HEK293 (cell line): ENCODE measurements around the gene MLF2.

ENCODE experiments used
- GLI2 ChIP-seq: fragments of 450-650 bp; formaldehyde crosslinking; IDR thresholded peaks from 2 replicates; pipeline ENCODE4; 2017; ENCODE audit warnings: missing biosample characterization, missing genetic modification characterization, low read depth, borderline replicate concordance
- OSR2 ChIP-seq: fragments of 450-650 bp; formaldehyde crosslinking; IDR thresholded peaks from 2 replicates; pipeline ENCODE4 v1.5.1; 2016; ENCODE audit warnings: missing biosample characterization, missing genetic modification characterization
- SALL2 ChIP-seq: fragments of 450-650 bp; formaldehyde crosslinking; IDR thresholded peaks from 2 replicates; pipeline ENCODE4 v1.5.0; 2017; ENCODE audit warnings: missing biosample characterization, mild to moderate bottlenecking, missing genetic modification characterization, borderline replicate concordance
- TRIM28 ChIP-seq: IDR thresholded peaks from 2 replicates; pipeline ENCODE4 v1.6.1; 2011; ENCODE audit warnings: low read length, control low read depth, borderline replicate concordance
- ZBTB21 ChIP-seq: fragments of 450-650 bp; formaldehyde crosslinking; IDR thresholded peaks from 2 replicates; pipeline ENCODE4 v1.5.1; 2017; ENCODE audit warnings: missing biosample characterization, missing genetic modification characterization
- ZBTB44 ChIP-seq: fragments of 450-650 bp; IDR thresholded peaks from 2 replicates; pipeline ENCODE4 v1.5.1; 2018; ENCODE audit warnings: missing biosample characterization, mild to moderate bottlenecking, missing genetic modification characterization
- ZBTB48 ChIP-seq: fragments of 450-650 bp; formaldehyde crosslinking; IDR thresholded peaks from 2 replicates; pipeline ENCODE4 v1.5.1; 2016; ENCODE audit warnings: missing biosample characterization, missing genetic modification characterization
- ZNF112 ChIP-seq: fragments of 450-650 bp; formaldehyde crosslinking; IDR thresholded peaks from 2 replicates; pipeline ENCODE4 v1.5.0; 2017; ENCODE audit warnings: missing biosample characterization, missing genetic modification characterization
- ZNF114 ChIP-seq: fragments of 450-650 bp; formaldehyde crosslinking; IDR thresholded peaks from 2 replicates; pipeline ENCODE4 v1.5.0; 2017; ENCODE audit warnings: missing biosample characterization, missing genetic modification characterization
- ZNF132 ChIP-seq: fragments of 450-650 bp; formaldehyde crosslinking; IDR thresholded peaks from 2 replicates; pipeline ENCODE4 v1.5.1; 2017; ENCODE audit warnings: missing biosample characterization, missing genetic modification characterization, borderline replicate concordance
- ZNF174 ChIP-seq: fragments of 450-650 bp; formaldehyde crosslinking; IDR thresholded peaks from 2 replicates; pipeline ENCODE4 v1.5.0; 2017; ENCODE audit warnings: missing biosample characterization, mild to moderate bottlenecking, missing genetic modification characterization
- ZNF211 ChIP-seq: fragments of 450-650 bp; formaldehyde crosslinking; IDR thresholded peaks from 2 replicates; pipeline ENCODE4 v1.5.1; 2016; ENCODE audit warnings: low read depth, missing biosample characterization, missing genetic modification characterization
- ZNF26 ChIP-seq: fragments of 450-650 bp; formaldehyde crosslinking; IDR thresholded peaks from 2 replicates; pipeline ENCODE4 v1.5.1; 2016; ENCODE audit warnings: missing biosample characterization, missing genetic modification characterization
- ZNF280D ChIP-seq: fragments of 450-650 bp; formaldehyde crosslinking; IDR thresholded peaks from 2 replicates; pipeline ENCODE4 v1.5.1; 2016; ENCODE audit warnings: missing biosample characterization, missing genetic modification characterization
- ZNF37A ChIP-seq: fragments of 450-650 bp; IDR thresholded peaks from 2 replicates; pipeline ENCODE4 v1.5.1; 2018; ENCODE audit warnings: missing biosample characterization, missing genetic modification characterization
- ZNF426 ChIP-seq: fragments of 450-650 bp; formaldehyde crosslinking; IDR thresholded peaks from 2 replicates; pipeline ENCODE4 v1.5.1; 2017; ENCODE audit warnings: missing biosample characterization, missing genetic modification characterization, mild to moderate bottlenecking, inconsistent platforms, moderate library complexity
- ZNF518A ChIP-seq: fragments of 450-650 bp; formaldehyde crosslinking; conservative IDR thresholded peaks from 2 replicates; pipeline ENCODE4 v1.5.1; 2016; ENCODE audit warnings: low read depth, missing biosample characterization, missing genetic modification characterization
- ZNF530 ChIP-seq: fragments of 450-650 bp; formaldehyde crosslinking; IDR thresholded peaks from 2 replicates; pipeline ENCODE4 v1.5.1; 2016; ENCODE audit warnings: low read depth, missing biosample characterization, missing genetic modification characterization
- ZNF555 ChIP-seq: fragments of 450-650 bp; formaldehyde crosslinking; conservative IDR thresholded peaks from 2 replicates; pipeline ENCODE4 v1.5.1; 2017; ENCODE audit warnings: missing biosample characterization, mild to moderate bottlenecking, missing genetic modification characterization, inconsistent platforms
- ZNF558 ChIP-seq: fragments of 450-650 bp; formaldehyde crosslinking; IDR thresholded peaks from 2 replicates; pipeline ENCODE4 v1.5.1; 2016; ENCODE audit warnings: missing biosample characterization, missing genetic modification characterization
- ZNF571 ChIP-seq: fragments of 450-650 bp; formaldehyde crosslinking; IDR thresholded peaks from 2 replicates; pipeline ENCODE4 v1.5.0; 2017; ENCODE audit warnings: missing biosample characterization, missing genetic modification characterization
- ZNF585B ChIP-seq: fragments of 450-650 bp; formaldehyde crosslinking; IDR thresholded peaks from 2 replicates; pipeline ENCODE4 v1.5.1; 2016; ENCODE audit warnings: missing biosample characterization, missing genetic modification characterization
- ZNF776 ChIP-seq: fragments of 450-650 bp; formaldehyde crosslinking; IDR thresholded peaks from 2 replicates; pipeline ENCODE4 v1.5.0; 2017; ENCODE audit warnings: missing biosample characterization, missing genetic modification characterization, borderline replicate concordance
- ZNF777 ChIP-seq: fragments of 450-650 bp; formaldehyde crosslinking; IDR thresholded peaks from 2 replicates; pipeline ENCODE4 v1.5.1; 2017; ENCODE audit warnings: missing biosample characterization, missing genetic modification characterization, borderline replicate concordance
- ZNF785 ChIP-seq: fragments of 450-650 bp; formaldehyde crosslinking; IDR thresholded peaks from 2 replicates; pipeline ENCODE4 v1.5.1; 2016; ENCODE audit warnings: missing biosample characterization, missing genetic modification characterization
- ZSCAN30 ChIP-seq: fragments of 450-650 bp; IDR thresholded peaks from 2 replicates; pipeline ENCODE4 v1.5.1; 2018; ENCODE audit warnings: missing biosample characterization, mild to moderate bottlenecking, missing genetic modification characterization, moderate library complexity
- ZSCAN5A ChIP-seq: fragments of 450-650 bp; formaldehyde crosslinking; IDR thresholded peaks from 2 replicates; pipeline ENCODE4 v1.5.1; 2016; ENCODE audit warnings: missing biosample characterization, missing genetic modification characterization

Gene MLF2

GRCh38 chr12:6778574-6779550 lies 25.9 kb upstream of the MLF2 start (continued):
- TF ChIP-seq ZNF555 (tag by site-specific recombination), result no peak
- no peak for TF ChIP-seq ZNF571 (tag by site-specific recombination)
- TF ChIP-seq TRIM28, result peak; percentile 66; the same call in 1 of the 2 replicates
- TF ChIP-seq ZNF211, result no peak
- no peak for TF ChIP-seq ZNF280D (tag by site-specific recombination)
- no peak for TF ChIP-seq ZNF26 (tag by site-specific recombination)
- no peak for TF ChIP-seq GLI2
- peak; percentile 79 for TF ChIP-seq ZBTB48
- TF ChIP-seq ZSCAN30, result peak; percentile 87
- TF ChIP-seq ZBTB21 (tag by site-specific recombination), result peak; percentile 54
- TF ChIP-seq ZNF776, result no peak
- TF ChIP-seq ZNF558 (tag by site-specific recombination), result 0 out of 2 replicates have a peak, but pooled peaks have one; percentile 37
- no peak for TF ChIP-seq ZNF530 (tag by site-specific recombination)
- TF ChIP-seq ZNF518A, result no peak
- no peak for TF ChIP-seq ZNF114 (tag by site-specific recombination)
- TF ChIP-seq ZNF585B (tag by site-specific recombination), result no peak
- TF ChIP-seq ZNF426 (tag by site-specific recombination), result no peak
- TF ChIP-seq ZNF112 (tag by site-specific recombination), result no peak
- TF ChIP-seq SALL2 (tag by site-specific recombination), result no peak
- TF ChIP-seq ZNF37A, result no peak
- TF ChIP-seq ZNF785, result no peak; the same call in 1 of the 2 replicates
- TF ChIP-seq ZBTB44 (tag by site-specific recombination), result no peak
- TF ChIP-seq ZSCAN5A, result no peak
- no peak for TF ChIP-seq ZNF132 (tag by site-specific recombination)
- TF ChIP-seq OSR2 (tag by site-specific recombination), result no peak
- no peak for TF ChIP-seq ZNF174
- TF ChIP-seq ZNF777 (tag by site-specific recombination), result no peak
